GM20000 (cell line): Measurements from ENCODE around the gene NEK11.
"Not testable (repeated sequence)": the region's sequence is repeated elsewhere in the genome, so short reads cannot be mapped to it uniquely, and the experiment has no call there.

Source experiments
- DNase-seq: peaks from one replicate; pipeline ENCODE4 v3.0.0; 2012; ENCODE audit warnings: low spot score
- CTCF ChIP-seq: IDR thresholded peaks from 2 replicates; pipeline ENCODE4 v1.5.1; 2012; ENCODE audit warnings: mild to moderate bottlenecking, control low read depth; ENCODE audit errors: extremely low read depth, missing control alignments

Gene NEK11

GRCh38 chr3:131361464-131362421 lies 335.1 kb downstream of the NEK11 start:
- DNase-seq: peak; percentile 68
- no peak for TF ChIP-seq CTCF

- TF ChIP-seq CTCF: no peak
- DNase-seq: no peak
Observed at GRCh38 chr3:131363275-131363674, 336.6 kb downstream of the NEK11 start.

GRCh38 chr3:131370935-131371687 lies 344.4 kb downstream of the NEK11 start:
- no peak for DNase-seq
- TF ChIP-seq CTCF: no peak

- DNase-seq: no peak
- TF ChIP-seq CTCF: no peak
Observed at GRCh38 chr3:131371688-131372066, 345.0 kb downstream of the NEK11 start.

- TF ChIP-seq CTCF: no peak
- DNase-seq: no peak
Observed at GRCh38 chr3:131374741-131375140, 348.1 kb downstream of the NEK11 start.

- not testable (repeated sequence) for DNase-seq
Observed at GRCh38 chr3:131380821-131381444, 354.3 kb downstream of the NEK11 start.

GRCh38 chr3:131381445-131382291 lies 355.0 kb downstream of the NEK11 start, which contains the start of gene NUDT16:
Gene NUDT16, plus strand, starts transcription at chr3:131381774. Its CDS starts 31 bp downstream, at chr3:131381805.
- peak; percentile 97 for DNase-seq
- no peak for TF ChIP-seq CTCF
